HG03442 (cell line): ENCODE data around the gene CTNNB1.

Experiments used
- ATAC-seq: cut with Tn5 transposase; IDR thresholded peaks from one replicate; pipeline ENCODE4 v1.9.1; 2021; ENCODE audit warnings: mild to moderate bottlenecking, moderate library complexity; ENCODE audit not compliant: unreplicated experiment

Gene CTNNB1

GRCh38 chr3:41198950-41199865 lies at the start of gene CTNNB1:
Gene CTNNB1 (plus strand): TSS chr3:41199505. CDS start chr3:41224069, 24,564 bp downstream.
- ATAC-seq: peak; percentile 63

DNA sequence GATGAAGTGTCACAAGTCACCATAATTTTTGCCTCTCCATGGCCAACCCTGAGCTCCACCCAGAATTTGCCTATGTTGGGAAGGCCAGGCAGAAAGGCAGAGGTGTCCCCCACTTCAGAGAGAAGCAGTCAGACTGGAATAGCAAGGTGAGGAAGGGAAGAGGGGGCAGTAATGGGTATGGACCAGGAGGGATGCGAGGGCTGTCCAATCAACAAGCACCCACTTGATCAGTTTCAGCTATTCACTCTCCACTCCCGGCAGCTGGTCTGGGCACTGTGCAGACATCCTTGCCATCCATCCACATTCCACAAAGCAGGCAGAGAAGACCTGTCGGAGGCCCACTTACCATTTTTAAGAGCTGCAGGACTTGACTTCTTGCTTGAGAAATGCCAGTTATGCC lies 43.5 kb upstream of the CTNNB1 start:
- ATAC-seq: no peak

DNA sequence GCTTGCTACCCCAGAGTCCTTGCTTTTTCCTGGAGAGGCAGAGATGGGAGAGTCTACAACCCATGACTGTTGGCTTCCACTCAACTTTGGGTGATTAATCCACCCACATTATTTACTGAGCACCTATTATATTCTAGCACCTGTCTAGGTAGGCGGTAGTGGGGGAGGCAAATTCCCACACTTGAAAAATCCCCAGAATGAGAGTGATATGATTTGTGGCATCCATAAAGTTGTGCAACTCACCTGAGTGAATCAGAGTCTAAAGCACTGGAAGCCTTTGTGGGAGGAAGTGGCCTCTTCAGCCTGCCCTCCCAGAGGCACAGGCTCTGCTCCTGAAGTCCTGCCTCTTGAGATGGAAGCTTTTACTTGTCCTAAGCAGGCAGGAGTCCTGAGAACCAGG lies 40.4 kb upstream of the CTNNB1 start:
- ATAC-seq: no peak

- no peak for ATAC-seq
These were observed 39.6 kb upstream of the CTNNB1 start for GRCh38 chr3:41159588-41160189.

DNA sequence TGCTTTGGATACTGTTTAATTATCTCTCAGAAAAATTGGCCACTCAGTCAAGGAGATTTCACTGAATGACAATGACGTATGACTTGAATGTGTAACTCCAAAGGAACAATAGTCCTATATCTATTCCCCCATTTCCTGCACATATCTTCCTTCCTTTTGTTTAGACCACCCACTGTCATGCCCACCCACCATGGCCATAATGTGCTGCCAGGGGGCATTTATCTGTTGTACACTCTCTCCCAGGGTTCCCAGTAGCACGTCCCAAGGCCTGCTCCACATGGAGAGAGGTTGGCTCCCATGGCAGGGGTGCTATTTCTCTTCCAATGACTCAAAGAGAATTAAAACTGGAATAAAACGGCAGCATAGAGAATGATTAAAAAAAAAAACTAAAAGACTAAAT lies 36.8 kb upstream of the CTNNB1 start:
- no peak for ATAC-seq

DNA sequence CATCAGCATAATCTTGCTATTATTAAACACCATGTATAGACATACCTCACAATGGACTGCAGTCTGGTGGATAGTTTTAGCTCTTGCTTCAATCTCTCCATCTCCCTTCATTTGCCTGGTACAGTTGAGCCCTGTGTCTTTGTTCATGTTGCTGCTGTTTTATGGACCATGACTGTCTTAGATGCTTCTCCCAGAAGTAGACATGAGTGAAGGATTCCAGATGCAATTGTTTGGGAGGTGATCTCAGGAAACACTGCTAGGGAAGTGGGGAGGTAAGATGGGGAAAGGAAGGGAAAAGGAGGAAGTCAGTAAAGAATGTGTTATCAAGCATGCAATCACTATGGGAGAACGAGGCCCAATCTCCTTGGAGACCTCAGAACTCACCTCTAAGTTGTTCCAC lies 36.3 kb upstream of the CTNNB1 start:
- no peak for ATAC-seq

DNA sequence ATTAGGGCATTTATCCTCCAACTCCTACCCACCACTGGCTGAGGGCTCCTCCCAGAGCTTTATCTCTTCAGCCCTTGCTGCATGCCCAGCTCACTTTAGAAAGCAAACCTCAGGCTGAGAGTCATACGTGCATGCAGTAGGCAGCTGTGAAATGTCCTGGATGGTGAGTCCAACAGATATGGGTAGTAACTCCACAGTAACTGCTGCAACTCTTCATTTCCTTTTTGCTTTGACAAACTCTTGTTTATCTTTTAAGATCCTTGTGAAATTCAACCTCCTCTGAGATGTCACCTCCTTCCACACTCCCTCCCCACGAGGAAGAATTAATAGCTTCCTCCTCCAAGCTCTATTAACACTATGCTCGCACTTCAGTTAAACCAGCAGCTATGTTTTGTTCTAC lies 35.9 kb upstream of the CTNNB1 start:
- ATAC-seq: no peak

- ATAC-seq: no peak
These were observed 34.5 kb upstream of the CTNNB1 start for GRCh38 chr3:41164777-41165176.

DNA sequence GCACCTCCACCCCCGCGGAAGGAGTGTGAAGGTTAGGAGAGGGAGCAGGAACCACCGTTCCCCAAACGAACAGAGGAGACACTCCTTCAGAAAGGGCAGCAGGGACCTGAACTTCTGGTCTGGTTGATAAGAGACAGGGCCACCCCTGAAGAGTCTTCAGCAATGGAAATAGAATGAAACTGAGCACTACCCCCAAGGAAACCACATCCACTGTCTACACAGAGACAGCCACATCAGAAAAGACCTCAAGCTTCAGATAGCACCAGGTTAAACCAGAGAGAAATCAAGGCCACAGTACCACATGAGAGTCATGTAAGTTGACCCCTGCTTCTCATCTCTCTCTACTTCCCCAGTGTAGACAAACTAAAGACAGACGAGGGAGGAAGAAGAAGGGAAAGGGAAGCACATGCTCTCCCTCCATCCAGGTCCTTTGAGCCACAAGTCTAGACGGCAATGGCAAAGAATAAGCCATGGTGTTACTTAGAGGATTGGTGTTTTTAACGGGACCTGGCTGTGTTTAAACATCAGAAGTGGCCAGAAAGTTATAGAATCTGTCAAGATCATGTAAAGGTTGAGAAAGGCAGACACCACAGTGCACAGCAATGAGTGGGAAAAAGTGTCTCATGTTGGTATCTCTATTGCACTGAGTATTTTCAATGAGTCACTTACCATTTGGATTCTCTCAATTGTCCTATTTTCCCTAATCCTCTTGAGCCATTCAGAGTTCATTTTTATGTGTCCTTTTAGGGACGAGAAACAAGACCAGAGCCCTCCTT lies 31.4 kb upstream of the CTNNB1 start:
- no peak for ATAC-seq

- no peak for ATAC-seq
These were observed 30.3 kb upstream of the CTNNB1 start for GRCh38 chr3:41169023-41169422.

DNA sequence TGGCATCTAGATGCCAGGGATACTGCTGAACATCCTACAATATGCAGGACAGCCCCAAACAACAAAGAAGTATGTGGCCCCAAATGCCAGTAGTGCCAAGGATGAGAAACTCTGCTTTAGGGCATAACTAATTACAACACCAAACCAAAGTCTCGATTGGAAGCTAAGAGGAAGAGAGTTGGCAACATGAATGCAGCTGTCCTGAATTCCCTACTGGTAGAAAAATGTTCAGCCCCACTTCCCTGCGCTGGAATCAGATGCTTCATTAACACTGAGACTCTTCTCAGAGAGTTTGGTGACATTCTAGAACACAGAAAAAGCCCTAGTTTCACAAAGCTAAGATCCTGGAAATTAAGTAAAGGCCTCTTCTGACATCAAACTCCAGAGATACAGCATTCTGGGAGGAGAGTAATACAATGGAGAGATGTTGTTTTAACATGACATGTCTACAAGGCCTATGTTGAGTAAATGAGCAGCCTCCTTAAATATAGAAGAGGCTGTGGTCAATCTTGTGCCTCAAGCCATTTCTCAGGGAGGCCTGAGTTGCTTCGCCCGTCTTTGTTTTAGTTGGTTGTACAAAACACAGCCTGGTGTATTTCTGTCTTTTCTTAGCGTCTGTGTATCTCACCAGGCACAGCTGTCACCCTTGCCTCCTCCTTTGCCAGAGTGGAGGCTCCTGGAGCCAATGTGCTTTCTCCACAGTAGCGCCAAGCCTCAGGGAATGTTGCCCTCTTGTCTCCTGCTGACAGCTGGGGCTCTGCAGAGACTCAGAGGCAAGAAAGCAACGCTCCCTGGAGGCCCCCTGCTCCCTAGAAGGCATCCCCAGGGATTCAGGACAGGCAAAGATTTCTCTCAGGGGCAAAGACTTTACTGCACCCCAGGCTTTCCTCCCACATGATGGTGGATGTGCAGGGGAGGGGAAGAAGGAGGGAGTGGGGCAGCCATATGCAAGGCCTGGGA lies 25.1 kb upstream of the CTNNB1 start:
- ATAC-seq: no peak

DNA sequence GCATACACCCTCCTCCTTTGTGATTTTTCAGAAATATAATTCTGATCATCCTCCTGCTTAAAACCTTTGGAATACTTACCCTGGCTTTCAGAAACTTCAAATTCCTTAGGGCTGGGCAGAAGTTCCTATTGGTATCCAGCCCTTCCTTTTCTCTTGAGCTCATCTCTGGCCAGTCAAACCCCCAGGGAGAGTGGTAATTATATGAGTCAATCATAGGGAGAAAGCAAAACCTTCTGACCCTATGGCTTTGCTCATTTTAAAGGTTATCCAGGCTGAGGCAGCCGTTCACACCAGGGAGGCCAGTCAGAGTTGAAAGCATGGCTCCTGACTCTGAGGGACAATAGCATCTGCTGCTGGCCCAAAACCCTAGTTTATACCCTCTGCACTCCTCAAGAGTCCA lies 23.9 kb upstream of the CTNNB1 start:
- ATAC-seq: no peak

DNA sequence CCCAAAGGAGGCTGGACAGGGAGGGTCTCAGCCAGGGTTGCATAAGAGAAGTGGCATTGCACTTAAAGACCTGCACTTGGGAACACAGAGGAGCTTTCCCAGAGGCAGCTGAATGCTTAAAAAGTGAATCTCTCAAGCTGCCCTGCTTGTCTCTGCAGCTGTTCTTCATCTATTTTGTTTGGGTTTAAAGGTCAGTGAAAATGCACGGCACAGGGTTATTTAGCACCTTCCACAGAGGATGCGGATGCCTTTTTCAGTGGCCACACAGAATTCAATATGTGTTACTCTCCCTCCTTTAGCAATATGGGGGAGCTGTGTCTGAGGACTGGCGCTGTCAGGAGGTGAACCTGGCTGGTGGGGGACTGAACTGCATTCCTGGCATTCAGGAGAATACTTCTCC lies 22.7 kb upstream of the CTNNB1 start:
- ATAC-seq: no peak

GRCh38 chr3:41178576-41178975 lies 20.7 kb upstream of the CTNNB1 start:
- ATAC-seq: no peak

- ATAC-seq: no peak
These were observed 18.9 kb upstream of the CTNNB1 start for GRCh38 chr3:41180396-41180795.

DNA sequence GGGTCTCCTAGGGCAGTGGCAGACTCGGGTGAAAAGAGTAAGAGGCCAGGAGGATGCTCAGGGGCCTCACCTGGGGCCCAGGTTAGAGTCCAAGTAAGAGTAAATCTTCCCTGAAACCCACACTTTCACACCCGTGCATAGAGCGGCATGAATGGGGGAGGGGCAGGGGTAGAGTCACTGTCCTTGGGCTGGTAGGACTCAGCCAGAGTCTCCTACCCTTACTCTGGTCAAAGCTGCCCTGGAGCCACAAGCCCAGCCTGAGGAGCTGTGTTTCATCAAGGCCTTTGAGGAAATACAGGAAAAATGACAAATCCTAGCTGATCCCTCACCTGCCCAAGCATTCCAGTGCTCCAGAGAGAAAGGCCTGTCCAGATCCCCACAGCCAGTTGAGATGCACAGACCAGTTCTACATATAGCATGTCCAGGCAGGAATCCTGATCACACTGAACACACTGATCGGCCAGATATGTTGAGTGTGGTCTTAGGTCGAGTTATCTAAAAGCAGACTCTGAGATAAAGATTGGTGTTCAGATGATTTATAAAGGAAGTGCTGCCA lies 16.7 kb upstream of the CTNNB1 start:
- ATAC-seq: no peak

GRCh38 chr3:41184394-41184793 lies 14.9 kb upstream of the CTNNB1 start:
- no peak for ATAC-seq

- no peak for ATAC-seq
These were observed 13.0 kb upstream of the CTNNB1 start for GRCh38 chr3:41186297-41186696.

GRCh38 chr3:41188306-41188705 lies 11.0 kb upstream of the CTNNB1 start:
- ATAC-seq: no peak
